NCI-H748 (cell line): ENCODE data around the gene RASGRF2.

Experiments
- DNase-seq: peaks from one replicate; lab custom pipeline; 2025; ENCODE audit not compliant: unreplicated experiment; lab: John Stamatoyannopoulos, UW

The RASGRF2 gene

DNA sequence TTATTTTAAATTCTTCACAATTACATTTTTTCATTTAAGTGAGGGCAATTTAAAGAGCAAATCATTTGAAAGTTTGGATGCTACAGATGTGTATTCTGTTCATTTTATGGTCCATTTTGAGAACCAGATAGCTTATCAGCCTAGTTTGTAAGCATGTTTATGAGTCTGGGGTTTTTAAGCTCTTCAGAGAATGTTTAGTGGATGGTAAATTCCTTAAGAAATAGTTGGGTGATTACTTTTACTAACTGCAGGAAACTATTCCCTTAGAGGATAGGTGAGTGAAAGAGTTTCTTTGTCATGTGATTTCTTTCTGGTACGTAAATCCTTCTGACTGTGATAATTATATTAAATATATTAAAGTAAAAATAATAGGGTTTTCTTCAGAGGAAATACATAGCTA, 17.6 kb downstream of the RASGRF2 start:
- no peak for DNase-seq

DNA sequence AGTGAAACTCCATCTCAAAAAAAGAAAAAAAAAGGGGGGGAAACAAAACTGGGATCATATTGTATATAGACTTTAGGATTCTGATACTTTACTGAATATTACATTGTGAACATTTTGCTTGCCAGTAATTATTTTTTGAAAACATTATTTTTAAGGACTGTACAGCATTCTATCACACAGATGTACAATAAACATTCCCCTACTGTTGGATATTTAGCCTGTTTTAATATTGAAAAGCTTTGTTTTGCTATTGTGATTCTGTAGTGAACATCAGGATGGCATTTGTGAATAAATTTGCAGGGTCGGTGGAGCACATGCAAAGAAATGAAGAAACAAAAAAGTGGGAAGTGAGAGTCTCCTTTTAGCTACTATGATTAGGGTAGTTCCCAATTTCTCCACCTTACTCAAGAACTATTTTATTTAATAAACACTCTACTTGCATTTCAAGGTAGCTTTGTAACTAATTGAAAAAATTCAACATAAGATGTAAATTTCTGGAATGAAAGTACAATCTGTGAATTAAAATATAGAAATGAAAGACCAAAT, 18.7 kb downstream of the RASGRF2 start:
- DNase-seq: no peak

DNA sequence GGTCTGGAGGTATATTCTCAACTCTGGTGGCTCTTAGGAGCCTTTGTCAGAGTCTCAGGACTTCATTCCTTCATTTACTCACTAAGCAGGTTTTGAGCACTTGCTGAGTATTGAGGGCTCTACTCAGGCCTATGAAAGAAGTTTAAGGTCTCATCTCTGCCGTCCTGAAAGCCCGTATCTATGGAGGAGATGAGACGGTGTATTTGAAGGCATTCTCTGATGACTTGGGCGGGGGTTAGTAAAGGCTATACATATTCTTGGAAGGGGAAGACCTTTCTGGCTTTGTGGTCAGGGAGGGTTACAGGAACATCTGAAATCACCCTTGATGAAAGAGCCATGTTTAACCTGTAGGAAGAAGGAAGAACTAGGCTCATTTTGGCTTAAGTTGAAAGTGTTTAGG, 21.9 kb downstream of the RASGRF2 start:
- DNase-seq: no peak

DNA sequence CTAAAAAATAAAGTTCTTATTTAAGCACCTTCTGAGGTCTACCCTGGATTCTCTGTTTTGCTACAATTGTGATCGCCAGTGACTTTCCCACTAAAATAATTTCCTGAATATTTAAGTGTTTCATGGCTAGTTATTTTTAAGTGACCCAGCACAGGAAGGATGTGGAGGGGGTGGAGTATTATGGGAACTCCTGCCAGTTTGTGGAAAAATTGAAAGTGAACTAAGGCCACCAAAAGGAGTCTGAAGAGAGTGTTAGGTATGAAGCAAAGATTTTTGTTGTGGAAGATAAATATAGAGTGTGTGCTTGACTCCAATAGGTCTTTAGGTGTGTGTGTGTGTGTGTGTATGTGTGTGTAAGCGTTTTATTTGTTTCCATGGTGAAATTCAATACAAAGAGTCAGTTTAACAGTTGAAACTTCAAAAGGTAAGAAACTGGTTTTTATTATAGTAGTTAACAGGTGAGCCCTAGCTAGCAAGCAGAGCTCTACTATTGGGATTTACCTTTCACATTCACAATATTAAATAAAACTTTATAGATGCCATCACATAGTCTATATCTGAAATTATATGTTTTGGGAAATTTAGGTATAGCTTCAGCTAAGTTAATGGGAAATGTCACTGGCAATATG, 25.6 kb downstream of the RASGRF2 start:
- no peak for DNase-seq

DNA sequence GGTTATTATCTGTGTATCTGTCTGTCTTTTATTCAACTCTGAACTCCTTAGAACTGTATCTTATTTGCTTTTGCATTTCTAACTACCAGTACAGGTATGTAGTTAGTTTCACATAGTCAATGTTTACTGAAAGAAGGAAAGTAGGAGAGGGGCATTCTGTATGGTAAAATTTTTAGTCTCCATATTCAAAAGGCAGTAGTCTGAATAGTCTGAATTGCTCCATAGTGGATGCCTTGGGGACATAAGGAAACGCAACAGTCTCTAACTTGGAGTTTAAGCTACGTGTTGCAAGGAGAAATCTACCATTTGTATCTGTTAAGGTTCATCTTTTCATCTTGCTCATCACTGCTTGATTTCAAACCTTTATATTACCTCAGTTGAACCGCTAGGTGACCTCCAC, 26.2 kb downstream of the RASGRF2 start:
- no peak for DNase-seq

DNA sequence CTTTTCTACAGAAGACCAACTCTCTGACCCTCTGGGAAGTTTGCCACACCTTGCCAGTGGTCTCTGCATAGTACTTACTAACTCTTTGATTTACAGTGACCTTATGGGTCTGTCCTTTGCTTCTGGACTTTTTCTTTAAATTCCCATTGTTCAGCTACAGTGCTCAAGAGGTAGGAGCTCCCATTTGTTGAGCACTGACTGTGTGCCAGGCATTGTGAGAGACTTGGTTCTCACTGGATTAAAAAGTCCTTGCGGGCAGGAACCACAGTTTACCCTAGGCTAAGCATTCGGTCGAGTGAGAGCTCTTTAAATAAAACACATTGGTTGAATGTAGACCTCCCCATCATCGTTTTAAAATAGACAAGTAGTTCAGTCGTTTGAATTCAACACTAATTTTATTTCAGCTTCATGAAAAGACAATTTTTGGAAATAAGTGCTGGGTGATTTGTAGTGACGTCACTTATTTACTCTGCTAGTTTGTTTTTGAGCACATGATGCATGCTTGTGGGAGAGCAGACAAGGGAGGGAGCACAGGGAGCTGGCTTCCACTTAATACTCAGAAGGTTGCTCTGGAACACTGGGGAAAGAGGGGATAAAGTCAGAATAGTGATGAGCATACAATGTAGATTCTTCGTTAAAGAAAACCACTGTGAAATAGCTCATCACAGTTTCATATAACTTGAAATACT, 27.1 kb downstream of the RASGRF2 start:
- DNase-seq: no peak

DNA sequence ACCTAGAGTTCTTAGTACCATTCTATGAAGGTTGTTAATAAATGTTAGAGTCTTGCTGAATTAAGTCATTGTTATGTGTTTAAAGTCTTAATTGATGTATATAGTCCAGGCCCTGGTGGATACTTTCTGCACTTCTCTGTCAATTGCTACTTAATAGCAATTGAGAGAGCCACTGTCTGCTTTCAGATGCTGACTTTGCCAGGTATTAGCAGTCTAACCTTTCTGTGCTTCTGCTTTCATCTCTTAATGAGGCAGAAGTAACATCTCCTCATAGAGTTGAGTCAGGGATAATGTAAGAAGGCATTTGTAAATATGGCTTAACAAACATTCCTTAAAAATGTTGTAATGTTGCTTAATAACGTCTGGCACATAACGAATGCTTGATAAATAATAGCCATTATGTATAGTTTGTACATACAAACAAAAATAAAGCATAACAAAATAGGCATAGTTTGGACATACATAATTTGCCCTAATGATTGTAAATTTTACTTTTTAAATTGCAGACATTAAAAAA, 28.3 kb downstream of the RASGRF2 start:
- no peak for DNase-seq

DNA sequence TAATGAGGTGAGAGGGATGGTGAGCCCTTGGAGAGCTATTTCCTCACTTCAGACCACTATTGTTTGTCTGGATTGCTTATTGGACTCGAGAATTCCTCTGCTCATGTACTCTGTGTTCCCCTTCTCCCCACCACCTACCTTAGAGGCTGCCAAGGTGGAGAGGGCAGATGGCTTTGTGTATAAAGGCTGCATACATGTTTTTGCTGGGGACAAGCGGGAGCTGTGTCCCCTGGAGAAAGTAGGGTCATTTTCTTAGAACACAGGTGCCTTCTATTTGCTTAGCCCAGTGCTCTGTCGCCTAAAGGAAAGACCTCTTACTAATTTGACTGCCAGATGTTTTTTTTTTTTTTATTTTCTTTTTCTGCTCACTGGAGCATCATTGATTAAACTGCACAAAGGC, 29.7 kb downstream of the RASGRF2 start:
- no peak for DNase-seq

DNA sequence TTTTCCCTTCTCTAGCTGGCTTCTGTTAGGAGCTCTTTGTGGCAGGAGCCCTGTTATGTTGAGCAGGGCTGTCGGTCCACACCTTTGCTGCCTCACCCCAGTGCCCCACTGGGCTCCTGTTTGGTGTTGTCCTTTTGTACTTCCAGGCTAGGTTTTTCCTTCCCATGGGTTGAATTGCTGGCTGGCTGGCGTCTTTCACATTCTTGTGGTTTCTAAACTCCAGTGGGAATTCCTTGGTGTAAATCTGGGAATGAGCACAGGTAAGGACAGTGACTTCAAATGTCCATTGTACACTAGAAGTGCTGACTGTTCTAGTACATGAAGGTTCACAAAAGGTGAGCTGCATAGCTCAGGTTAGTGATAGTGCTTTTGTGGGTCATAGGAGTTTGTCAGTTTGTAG, 30.4 kb downstream of the RASGRF2 start:
- no peak for DNase-seq

DNA sequence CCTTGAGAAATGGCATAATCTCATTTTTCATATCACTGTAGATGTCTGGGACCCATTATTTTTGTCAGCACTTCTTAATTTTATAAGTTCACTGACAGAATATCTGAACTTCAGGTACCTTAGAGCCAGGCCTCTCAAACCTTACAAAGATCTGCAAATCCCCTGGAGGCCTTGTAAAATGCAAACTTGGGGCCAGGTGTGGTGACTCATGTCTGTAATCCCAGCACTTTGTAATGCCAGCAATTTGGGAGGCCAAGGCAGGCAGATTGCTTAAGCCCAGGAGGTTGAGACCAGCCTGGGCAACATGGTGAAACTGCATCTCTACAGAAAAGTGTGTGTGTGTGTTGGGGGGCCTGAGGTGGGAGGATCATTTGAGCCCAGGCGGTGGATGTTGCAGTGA, 30.8 kb downstream of the RASGRF2 start:
- DNase-seq: no peak

DNA sequence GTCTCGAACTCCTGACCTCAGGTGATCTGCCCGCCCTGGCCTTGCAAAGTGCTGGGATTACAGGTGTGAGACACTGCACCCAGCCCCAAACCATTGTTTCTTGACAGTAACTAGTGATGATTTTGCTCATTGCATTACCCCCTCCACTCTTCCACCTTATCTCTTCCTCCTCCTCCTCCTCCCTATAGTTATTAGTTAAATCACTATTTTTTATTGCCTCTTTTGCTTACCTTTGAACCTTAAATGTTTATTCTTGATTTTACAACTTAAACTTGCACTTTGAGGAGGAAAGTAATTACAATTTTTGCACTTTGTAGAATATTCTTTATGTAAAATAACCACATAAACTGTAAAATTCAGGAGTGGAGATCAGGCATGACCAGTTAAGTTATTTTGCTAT, 35.7 kb downstream of the RASGRF2 start:
- no peak for DNase-seq

DNA sequence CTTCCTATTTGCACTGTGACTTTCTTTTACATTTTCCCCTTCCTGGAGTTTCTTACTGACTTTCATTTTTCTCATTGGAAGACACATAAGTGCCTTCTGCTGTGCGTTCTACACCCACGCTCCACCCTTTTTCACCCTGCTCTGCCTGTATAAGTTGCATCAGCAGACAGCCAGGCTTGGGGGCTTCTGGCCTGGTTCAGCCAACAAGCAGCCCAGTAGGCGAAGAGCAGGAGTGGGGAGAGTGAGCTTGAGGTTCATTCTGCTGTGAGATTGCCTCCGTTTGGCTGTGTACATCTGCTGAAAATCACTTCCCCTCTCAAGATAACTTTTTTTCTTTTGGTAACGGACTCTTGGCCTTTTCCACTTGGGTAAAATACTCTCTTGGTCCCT, 38.4 kb downstream of the RASGRF2 start:
- no peak for DNase-seq

DNA sequence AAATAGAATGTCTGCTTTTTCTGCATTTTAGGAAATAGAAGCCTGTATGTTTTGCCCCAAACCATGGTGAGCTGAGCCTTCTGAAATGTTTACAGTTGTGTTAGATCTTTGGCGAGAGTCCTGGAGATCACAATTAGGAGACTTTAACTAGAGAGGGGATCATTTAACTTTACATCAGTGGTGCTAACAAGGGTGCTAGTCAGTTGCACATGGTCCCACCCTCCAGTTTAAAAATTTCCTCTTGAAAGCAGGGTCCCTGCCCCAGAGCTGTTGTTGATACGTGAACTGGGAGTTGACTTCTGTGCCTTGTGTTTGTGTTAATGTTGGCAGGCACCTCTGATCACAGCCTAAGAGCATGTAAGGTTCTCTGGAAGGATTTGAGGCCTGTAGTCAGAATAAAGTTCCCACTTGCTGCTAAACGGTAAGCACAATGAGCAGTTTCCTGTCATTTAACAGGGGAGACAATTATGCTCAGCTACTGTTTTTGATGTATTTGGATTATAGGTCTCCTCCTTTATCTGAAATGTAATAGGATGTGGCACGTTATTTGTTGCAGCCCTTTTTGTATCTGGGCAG, 43.7 kb downstream of the RASGRF2 start:
- no peak for DNase-seq

DNA sequence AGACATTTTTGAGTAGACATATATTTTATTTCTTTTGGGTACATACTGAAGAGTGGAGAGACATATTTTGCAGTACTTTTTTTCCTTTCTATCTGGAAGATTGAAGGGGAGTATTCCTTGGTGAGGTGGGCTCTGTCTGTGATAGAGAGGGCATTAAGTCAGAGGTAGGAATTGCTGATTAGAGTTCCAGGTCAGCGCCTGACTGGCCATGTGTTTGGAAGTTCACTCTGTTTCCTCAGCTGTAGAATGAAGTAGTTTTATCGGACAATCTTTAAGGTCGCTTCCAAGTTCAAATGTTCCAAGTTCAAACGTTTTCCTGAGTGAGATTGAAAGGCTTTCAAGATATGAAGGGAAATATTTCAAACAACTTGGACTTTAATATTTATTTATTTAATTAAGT, 45.5 kb downstream of the RASGRF2 start:
- DNase-seq: no peak

DNA sequence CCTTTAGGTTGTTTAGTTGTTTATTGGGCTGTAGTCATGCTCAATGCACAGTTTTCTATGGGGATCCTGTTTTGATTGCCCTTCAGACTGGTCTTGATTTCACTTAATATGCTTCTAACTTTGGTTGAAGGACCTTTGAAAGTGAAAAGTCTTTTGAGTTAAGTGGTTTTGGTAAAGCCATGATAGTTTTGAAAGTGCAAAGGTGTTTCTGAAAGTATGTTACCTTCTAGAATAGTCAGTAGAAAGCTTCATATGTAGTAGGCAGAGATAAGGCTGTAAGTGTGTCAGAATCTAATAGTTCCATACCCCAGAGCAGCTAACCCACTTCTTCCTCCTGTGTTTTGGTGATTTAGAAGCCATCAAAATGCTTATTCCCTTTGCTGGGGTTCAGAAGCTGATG, 46.1 kb downstream of the RASGRF2 start:
- DNase-seq: no peak

DNA sequence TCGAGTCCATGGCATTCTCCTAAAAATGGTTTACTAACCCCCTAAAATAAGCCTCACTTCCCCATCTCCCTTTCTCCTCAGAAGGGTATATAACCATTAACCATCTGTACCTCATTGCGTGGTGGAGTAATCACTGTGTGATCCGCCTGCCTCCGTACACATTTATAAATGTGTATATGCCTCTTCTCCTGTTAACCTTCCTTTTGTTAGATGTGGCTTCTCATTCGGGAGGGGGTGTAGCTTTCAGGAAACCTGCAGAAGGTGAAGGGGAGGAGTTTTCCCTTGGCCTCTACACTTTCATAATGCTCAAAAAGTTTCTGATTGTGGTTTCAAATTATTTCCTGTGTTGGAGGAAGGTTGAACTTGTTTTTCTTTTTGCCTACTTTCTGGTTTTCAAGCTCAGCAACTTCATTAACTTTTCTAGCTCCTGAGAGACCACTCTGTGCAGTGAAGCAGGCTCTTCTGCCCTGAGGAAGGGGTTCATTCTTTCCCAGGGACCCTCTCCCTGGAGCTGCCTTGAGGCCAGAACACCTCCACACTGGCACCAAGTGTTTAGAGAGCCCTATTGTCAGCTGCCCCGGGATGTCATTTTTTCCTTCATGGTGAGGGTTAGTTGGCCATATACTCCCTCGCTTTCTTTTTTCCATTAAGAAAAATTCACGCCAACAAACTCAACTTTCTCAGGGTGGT, 46.9 kb downstream of the RASGRF2 start:
- DNase-seq: no peak

DNA sequence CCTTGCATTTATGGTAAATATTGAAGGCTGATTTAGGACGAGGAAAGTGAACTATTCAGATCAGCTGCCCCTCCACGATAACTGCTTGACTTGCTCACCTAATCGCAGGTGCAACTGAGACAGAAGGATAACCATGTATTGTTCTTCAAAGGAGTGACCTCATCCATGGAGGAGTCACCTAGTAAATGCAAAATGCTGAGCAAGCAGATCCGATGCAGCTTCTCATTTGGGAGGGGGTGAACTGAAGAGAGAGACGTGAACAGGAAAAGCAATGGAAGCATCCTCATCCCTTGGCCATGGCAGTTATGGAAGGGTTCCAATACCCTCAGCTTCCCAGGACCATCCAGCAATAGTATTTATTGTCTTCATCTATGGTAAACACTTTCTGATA, 47.5 kb downstream of the RASGRF2 start:
- peak; percentile 14 for DNase-seq

DNA sequence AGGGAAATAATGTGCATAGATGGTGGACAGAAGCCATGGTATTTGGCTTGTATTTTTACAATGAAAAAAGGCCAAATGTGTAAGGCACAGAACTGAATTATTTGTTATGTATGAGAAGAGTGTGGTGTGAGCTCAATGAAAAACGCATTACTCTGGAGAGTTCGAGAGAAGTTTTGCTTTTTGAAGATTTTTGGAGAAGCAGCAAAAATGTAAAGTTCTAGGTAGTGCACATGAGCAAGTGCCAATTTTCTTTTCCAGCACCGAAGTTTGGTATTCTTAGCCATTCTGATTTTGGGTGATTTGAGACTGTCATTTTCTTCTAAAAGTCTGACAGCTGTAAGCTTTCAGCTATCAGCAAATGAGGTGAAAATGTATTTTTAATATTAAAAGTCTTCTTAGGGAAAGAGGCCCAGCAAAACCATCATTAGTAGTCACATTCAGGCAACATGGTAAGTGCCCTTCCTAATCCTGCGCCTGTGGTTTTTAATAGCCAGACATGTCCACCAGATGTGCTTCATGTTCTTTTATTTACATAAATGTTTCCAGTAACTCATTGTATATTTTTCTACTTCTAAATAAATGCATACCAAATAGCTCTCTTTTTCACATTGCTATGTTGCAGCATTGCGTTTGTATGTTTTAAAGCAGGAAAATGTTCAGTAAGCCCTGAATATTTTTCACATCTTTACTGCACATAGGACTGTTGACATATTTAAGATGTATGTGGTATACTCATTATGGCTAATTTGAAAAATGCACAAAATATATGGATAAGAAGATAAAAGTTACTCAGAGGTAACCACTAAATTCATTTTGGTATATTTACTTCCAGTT, 50.4 kb downstream of the RASGRF2 start:
- no peak for DNase-seq

DNA sequence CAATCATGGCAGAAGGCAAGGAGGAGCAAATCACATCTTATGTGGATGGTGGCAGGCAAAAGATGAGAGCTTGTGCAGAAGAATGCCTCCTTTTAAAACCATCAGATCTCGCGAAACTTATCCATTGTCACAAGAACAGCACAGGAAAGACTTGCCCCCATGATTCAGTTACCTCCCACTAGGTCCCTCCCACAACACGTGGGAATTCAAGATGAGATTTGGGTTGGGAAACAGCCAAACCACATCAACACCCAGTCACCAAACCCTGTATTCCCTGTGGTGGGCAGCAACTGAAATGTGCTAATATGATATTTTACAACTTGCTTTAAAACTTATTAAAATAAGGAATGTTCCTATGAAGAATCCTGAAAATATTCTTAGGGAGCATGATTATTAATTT, 54.2 kb downstream of the RASGRF2 start:
- no peak for DNase-seq

DNA sequence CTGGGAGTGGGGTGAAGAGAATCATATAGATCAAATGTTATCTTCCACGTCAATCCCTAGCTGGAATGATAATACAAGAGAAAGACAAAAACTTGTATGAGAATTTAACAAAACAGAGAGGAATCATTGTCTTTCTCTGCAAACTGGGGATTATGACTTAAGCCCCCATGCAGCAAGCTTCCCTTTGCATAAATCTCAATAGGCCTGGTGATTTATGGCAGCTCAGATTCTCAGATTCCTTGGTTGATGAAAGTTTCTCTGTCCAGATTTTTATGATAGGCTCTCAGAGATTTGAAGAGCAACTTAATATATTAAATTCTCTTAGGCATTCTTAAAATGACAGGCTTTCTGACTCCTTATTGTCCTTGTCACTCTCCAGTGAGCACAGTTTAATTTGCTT, 56.0 kb downstream of the RASGRF2 start:
- DNase-seq: no peak

DNA sequence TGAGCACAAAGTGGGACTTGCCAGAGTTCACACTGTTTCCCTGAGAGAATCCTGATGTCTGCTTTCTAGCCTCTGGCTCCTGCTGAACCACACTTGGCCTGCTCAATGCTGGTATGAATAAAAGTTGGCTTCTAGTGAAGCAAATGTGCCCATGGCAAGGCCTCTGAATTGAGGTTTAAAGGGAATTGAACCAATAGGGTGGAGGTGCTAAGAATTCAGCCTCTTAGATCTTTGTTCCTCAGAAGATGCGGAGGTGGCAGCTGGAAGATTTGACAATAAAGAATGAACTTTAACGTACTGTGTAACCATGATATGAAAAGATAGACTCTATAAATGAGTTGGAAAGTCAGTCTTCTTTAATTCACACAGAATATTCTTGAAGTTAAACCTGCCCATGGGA, 57.2 kb downstream of the RASGRF2 start:
- no peak for DNase-seq
